NCI-H2107 (cell line): ENCODE measurements around the gene NOS3.

ENCODE experiments used
- DNase-seq: peaks from one replicate; lab custom pipeline; 2025; lab: John Stamatoyannopoulos, UW

NOS3 gene

DNA sequence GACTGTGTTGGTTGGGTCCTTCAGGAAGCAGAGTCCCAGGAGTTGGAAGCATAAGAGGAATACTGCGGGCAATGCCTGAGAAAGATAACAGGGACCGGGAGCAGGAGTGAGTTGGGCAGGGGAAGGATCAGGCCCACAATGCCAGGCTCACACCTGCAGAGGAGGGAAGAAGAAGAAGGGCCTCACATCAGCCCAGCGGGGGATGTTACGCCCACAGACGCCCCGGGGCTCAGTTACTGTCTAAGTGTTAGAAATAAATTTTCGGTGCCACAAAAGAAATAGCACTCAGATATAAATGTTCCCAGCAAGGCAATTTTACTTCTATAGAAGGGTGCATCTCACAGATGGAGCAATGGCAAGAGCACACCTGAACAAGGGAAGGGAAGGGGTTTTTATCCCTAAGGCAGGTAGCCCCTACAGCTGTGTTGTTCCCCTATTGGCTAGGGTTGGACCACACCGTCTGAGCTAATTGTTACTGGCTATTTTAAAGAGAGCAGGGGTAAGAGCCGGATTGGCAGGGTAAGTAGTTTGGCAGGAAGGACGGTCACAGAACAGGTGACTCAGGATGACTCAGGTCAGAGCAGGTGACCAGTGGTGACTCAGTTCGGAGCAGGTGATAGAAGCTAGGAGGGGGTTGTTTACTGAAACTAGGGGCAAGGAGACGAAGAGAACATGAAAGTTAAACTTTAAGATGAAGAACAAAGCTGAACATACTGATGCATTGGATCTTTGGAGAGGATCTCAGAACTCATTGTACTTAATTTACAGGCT is at the start of gene NOS3:
NOS3 (plus strand) TSS at position 602 of the 771 bp plus-strand sequence. CDS start 2,787 bp downstream, outside the sequence.
- DNase-seq = no peak

DNA sequence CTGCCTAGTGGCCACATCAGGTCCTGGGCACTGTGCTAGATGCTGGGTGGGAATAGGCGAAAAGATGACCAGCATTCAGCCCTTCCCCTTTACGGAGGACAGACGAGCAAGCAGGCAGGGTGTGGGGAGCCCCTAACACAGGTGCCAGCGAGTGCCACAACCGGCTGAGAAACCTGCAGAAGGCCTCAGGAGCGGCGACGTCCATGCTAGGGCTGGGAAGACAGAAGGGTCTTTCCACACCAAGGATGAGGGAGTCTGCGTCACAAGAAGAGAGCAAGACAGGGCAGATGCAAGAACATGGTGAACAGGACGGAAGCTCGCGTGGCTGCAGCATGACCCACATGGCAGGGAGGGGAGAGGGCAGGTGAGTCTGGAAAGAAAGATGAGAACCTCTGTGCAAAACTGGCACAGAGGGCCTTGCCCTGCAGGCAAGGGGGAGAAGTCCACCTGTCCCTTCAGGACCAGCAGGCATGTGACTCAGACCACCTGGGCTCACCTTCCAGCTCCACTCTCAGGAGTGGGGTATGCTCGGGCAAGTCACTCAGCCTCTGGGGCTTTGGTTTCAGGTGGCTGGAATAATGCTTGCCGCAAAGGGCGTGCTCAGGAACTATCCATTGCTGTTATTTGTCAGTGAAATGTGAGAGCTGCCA is 49.3 kb upstream of the NOS3 start:
- DNase-seq = peak; percentile 61

DNA sequence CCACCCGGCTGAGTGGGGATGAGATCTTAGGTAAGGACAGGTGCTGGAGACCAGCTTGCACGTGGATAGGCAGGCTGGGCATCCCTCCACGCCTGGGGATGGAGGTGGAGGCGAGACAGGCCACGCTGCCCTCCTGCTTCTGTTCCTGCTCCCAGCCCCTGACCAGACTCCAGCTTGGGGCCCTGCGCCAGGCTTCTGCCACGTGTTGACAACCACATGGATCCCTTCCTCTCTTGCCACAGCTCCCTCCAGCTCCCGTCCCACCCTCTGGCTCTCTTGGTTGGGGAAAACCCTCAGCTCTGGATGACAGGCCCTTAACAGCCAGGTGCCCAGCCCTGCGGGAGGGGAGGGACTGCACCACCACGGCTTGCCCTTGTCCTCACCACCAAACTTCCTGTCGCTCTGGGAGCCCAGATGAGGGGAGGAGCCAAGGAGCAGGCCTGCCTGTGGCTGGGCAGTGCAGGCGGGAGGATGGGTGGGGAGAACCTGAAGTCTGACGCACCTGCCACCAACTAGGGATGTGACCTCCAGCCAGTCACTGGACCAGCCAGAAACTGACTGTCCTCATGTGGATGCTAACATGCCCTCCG is 48.7 kb upstream of the NOS3 start:
- peak; percentile 65 for DNase-seq

DNA sequence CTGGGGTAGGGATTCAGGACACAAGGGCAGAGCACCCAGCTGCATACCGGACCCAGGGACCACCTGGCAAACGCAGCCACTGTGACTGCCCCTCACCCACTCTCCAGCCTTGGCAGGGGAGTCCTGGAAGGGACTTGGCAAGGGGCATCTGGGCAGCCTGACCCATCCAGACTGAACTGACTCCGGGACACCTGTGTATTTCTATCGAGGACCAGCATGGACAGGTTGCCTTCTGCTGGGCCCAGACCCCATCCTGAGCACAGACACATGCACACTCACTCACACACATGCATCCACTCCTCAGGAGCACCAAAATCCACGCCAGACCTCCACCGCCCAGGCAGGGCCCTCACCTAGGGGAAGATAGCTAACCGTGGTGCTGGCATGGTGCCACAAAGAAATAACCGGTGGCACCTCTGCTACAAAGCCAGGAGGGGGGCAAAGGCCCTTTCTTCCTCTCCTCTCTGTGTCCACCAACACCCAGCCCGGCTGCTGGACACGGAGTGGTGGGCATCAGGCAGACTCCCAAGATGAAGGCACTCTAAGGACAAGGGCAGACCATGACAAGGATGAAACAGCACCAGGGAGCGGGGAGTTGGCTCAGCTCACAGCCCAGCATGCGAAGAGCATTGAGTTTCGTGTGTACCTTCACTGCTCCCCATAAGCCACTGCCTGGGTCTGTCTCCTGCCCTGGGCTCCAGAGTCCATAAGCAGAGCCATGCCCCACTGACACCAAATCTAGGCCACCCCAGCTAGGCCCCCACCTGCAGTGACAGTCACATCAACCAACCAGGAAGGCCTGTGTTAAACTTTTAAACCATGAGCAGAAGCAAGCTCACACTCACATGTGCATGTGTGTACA is 48.0 kb upstream of the NOS3 start:
- DNase-seq = no peak

DNA sequence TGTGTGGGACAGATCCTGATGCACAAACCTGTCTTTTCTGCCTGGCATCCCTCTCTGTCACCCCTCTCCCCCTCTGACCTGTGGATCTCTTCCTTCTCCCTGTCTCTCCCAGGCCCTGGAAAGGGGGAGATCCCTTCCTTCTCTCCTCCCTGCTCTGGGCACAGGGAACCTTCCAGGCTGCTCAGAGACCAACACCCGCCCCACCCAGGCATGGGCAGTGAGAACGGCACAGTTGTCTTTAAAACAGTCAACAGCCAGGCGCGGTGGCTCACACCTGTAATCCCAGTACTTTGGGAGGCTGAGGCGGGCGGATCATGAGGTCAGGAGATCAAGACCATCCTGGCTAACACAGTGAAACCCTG is 47.4 kb upstream of the NOS3 start:
- DNase-seq = no peak

DNA sequence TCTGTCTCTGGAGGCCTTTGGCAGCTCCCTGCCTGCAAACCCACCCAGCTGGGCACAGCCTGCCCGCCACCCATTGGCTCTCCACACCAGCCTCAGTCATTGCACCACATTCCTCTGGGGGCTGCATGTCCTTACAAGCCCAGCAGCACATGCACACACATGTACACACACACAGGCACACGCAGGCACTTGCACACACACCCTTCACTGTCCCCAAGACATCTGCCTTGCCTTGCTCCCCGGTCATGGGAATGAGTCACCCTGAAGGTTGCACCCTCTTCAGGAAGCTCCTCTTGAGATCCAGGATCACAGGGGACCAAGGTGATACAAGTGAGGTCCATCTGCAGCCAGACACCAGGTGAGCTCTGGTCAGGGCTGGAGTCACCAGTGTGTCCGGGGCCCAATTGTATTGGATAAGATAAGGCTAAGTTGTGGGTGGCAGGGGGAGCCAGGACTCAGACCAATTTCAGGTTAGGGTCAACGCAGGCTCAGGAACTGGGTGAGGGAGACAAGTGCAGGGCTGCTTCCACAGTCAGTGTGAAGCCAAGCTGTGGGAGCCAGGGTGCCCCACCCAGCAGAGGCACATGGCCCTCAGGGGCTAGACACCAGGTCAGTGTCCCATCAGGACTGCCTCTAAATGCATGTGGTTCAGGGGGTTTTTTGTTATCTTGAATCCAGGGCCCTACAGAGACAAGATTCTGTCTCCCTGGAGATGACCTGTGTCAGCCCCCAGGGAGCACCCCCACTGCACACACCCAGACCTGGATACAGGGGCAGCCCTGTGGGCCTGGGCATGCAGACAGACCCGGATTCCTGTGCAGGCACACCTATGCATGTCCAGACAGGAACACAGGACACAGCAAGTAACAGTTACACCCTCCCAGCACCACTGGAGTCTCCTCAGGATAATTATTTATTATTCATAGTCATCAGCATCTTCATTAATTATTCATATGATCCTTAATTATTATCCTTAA is 46.5 kb upstream of the NOS3 start:
- no peak for DNase-seq

DNA sequence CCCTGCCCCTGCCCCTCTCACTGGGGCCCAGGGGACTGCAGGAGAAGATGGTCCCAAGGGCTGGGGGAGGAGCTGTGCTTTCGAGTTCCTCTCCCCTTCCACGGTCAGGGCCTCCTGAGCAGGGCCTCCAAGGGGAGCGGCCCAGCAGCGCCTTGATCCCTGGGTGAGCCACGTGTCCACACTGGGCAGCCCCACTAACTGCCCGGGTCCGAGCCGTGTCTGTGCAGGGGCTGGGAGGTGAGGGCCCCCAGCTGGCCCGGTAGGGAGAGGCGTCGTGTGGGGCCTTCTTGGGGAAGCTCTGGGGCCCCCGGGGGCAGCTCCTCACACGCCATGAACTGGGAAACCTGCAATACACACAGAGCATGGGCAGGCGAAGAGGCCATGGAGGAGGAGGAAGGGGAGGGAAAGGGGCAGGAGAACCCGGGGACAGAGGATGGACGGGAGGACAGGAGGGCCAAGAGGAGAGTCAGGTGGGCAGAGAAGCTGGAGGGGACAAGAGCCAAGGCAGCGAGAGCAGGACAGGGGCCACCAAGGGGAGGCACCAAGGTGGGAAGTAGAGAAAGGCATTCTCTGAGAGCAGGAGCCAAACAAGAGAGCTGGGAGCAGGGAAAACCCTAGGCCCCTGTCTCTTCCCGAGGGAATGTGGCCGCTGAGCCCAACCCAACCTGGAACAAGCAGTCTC is 45.5 kb upstream of the NOS3 start:
- DNase-seq = no peak

DNA sequence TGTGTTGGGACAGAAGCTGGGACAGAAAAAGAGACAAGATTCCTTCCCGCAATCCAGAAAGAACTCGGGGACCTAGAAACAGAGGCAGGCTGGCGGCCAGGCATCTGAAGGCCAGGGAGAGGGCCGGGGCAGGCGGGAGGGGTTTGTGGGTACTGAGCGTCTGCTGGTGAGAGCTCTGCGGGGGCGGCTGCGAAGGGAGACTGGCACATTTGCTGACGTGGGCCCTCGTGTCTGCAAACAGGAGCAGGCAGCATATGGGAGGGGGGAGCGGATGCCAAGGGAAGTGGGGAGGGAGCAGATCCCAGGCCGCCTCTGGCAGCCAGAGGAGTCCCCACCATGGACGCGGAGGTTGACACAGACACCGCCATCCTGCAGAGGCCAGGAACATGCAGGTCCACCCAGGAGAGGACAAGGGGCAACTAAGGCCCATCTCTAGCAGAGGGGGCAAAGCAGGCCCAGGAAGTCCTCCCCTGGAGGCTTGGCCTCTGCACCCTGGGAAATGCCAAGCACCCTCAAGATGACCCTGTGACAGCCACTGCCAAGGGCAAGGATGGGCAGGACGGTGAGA is 44.9 kb upstream of the NOS3 start:
- no peak for DNase-seq

DNA sequence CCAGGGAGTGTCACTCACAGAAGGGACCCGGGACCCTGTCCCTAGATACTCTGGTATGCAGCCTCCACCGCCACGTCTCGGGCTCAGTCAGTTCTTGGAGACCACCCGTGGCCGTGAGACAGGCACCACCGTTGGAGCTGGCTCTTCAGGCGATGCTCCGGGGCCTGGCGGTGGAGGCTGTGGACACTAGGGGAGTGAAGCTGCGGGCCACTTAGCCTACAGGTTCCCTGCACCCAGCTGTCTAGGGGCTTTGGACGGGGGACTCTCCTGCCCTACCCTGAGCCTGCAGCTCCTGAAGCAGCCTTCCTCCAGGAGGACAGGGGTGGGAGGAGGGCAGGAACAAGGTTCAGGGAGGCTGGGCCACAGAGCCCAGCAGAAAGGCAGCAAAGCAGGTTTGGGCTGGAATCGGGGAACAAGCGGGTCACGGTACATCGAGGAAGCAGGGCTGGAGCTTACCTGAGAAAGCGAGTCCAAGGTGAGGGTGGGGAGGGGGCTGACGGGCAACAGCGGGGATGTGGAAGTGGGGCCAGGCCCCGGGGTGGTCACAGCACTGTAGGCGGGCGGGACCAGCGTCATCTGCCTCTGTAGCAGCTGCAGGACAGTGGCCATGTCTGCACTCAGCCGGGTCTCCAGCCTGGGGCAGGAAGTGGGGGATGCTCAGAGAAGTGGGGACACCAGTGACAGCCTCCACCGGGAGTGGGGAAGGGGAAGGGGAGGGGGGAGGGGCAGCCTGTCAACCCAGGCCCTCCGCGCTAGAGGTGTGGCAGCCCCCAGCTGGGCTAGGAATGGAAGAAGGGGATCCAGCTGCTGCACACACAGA is 44.2 kb upstream of the NOS3 start:
- DNase-seq = no peak

DNA sequence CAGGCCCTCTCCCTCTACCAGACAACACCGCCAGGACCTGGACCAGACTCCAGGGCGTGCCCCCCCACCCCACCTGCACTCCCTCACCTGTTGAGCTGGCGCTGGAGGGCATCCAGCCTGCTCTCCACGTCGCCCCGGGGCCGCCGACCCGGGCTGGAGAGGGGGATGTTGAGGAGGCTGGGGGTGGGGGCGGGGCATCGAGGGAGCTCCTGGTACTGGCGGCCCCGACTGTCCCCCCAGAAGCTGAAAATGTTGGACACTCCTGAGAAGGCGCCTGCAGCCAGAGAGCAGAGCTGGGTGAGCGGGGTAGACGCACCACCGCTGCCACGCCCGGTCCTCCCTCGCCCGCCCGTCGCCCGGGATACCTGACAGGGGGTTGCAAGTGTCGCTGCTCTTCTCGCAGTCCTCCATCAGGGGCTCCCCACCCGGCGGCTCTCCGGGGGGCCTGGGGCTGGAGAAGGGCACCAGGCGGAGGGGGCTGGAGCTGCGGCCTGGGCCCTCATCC is 43.5 kb upstream of the NOS3 start:
- DNase-seq = no peak

DNA sequence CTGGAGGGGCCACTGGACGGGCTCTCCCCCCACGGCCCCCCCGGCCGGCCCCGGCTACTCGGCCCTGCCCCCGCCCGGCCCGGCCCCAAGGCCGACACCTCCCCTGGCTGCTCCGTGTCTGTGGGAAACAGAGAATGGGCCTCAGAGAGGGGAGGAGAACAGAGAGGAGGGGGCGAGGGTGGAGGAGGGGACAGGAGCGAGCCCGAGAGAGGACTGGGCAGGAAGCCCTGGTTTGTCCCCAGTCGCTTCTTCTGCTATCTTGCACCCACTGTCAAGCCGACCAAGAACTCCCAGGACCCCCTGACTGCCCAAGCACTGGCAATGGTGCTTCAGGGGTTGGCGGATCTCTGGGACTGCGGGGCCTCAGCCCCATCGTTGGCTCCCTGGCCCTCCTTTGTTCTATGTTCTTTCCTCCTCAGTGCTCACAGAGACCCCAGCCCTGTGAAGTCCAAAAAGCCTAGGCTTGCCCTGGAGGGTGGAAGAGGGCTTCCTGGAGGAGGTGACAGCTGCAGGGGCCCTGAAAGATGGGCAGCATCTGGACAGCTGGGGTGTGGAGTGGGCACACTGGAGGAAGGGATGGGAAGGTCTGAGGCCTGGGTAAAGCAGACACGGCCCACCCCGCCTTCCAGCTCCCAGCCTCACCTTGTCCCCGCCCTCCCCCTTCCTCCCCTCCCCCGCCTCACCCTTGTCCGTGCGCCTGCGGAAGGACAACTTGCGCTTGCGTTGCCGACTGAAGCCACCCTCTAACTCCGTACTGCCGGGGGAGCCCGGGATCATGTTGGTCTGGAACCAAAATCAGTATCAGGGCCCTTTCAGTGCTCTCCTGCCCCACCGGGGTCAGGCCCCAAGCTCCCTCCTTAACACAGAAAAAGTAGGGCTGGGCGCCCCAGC is 42.8 kb upstream of the NOS3 start:
- no peak for DNase-seq

DNA sequence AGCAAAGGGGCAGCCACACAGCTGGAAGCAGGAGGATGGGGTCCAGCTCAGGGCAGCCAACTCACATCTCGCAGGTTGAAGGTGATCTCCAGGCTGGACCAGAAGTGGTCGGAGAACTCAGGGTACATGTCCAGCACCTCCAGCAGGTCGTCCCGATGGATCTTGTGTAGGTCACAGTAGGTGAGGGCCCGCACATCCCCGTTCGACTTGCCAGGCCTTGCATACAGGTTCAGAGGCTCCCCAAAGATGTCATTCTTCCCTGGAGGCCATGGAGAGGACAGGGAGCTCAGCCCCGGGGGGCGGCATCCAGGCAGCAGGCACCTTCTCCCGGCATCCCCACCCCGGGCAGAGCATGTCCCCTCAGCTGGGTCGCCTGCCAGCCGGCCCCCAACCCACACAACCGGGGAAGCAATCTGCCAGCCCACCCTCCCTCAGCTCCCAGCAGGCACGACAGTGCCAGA is 42.0 kb upstream of the NOS3 start:
- no peak for DNase-seq

DNA sequence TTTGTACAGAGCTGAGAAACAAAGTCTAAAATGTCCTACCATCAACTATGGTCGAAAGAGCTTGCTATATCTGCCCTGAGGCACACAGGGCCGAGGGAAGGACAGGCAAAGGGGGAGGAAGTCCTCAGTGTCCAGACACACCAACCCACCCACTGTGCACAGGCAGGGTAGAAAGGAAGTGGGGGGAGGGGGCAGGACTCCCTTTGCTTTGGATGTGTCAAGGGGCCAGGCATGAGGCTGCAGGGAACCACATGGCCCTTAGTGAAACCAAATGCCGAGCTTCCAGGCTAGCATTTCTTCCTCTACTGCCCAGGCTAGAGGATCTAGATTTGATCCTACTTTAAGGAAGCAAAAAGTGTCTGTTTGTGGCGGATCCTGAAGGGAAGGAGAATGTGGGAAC is 41.3 kb upstream of the NOS3 start:
- no peak for DNase-seq

DNA sequence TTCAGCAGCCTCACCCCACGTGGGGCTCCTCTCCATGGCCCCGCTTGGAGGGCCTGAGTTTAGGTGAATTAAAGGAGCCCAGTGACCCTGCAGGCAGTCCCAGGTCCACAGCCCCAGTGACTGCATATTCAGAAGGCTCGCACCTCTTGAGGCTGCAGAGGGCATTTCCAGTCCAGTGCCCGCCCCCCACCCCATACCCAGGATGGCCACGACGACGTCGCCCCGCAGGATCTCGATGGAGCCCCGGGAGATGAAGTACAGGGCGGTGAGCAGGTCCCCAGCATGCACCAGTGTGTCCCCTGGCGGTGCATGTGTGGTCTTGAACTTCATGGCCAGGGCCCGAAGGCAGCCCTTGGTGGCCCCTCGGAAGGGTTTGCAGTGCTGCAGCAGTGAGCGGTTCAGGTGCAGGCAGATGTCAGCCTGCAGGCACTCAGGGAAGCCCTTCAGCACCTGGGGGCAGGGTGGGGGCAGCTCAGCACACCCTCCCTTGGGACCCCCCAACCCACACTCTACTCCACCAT is 40.8 kb upstream of the NOS3 start:
- no peak for DNase-seq

DNA sequence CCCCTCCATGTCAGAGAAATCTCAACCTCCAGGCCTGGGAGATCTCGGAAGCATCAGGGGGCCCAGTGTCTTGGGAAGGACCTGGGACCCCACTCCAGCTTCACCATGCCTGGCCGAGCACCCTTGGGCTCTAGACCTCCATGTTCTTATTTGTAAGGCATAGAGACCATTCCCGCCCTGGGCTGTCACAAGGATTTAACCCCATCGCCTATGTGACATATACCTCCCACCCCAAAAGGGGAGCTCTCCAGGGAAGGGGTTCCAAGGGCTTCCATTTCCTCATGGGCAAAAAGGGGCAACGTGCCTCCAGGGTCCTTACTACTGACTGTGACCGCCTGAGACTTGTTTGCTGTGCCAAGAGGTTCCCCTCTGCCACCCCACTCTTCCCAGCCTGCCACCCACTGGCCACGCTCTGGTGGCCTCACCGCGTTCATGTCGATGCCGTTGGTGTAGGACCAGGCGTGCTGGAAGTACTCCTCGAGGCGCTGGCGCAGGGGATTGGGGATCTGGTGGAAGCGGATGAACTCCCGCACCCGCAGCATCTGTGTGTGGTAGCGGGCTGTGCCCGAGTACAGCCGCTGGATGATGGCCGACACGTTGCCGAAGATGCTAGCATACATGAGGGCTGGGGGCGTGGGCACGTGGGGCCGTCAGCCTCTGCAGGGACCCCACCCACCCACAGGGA is 40.2 kb upstream of the NOS3 start:
- no peak for DNase-seq

DNA sequence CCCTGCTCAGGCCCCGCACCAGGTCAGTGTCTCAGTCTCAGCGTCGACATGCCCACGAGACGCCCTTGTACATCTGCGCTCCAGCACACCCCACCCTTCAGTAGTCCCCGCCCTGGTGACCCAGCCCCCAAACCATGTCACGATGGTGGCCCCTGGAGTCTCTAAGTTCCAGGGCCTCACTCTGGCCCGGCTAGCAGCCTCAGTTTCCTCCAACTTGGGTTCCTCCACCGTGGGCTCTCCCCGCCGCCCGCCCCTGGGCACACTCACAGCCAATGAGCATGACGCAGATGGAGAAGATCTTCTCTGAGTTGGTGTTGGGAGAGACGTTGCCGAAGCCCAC is 39.7 kb upstream of the NOS3 start:
- DNase-seq = no peak

DNA sequence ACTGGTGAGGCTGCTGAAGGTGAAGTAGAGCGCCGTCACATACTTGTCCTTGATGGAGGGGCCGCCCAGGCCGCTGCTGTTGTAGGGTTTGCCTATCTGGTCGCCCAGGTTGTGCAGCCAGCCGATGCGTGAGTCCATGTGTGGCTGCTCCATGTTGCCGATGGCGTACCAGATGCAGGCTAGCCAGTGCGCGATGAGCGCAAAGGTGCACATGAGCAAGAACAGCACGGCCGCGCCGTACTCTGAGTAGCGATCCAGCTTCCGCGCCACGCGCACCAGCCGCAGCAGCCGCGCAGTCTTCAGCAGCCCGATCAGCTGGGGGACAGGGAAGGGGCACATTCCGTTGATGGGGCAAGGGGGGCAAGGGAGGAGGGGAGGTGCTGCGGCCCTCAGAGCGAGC is 39.3 kb upstream of the NOS3 start:
- no peak for DNase-seq
